H1 (cell line): ENCODE measurements around the gene CASP9. TPM values are rescaled to one million over a fixed set of nuclear protein-coding genes. Genes with fewer than 3 reads are reported as not detected.
A peak's percentile ranks its signal among the peaks of the same experiment; 100 is the strongest.

Source experiments
- CTCF ChIA-PET: fragments of 300-600 bp; sonication (Branson Sonifier 250); formaldehyde crosslinking; loops from one replicate; lab custom pipeline; 2021; ENCODE audit not compliant: partially characterized antibody; lab: Charles Lee
- POLR2A ChIA-PET: fragments of 300-600 bp; sonication (Branson Sonifier 250); formaldehyde crosslinking; loops from one replicate; lab custom pipeline; 2021; ENCODE audit warnings: inconsistent platforms; ENCODE audit not compliant: partially characterized antibody; lab: Charles Lee
- DNase-seq, 2 experiments: peaks; one replicate each; pipeline versions ENCODE4 v3.0.0 to v3.0.0-alpha.2; 2010 to 2022; ENCODE audit warnings: low spot score in 2 of 2, low read depth in 1 of 2, mixed read lengths in 1 of 2
- FAIRE-seq: peaks from 2 replicates; lab custom pipeline; 2011; peaks lifted over from hg19 to GRCh38; lab: Jason Lieb, UNC
- H2AFZ ChIP-seq: 2 replicates; pipeline ENCODE4 v1.8.1; 2012; ENCODE audit warnings: low read length, inconsistent platforms
- H2AK5ac ChIP-seq: 2 replicates; pipeline ENCODE4 v1.6.1; 2013; ENCODE audit warnings: low read depth, low read length
- H2BK120ac ChIP-seq: replicated peaks from 2 replicates; pipeline ENCODE3; 2013; ENCODE audit warnings: low read depth, low read length, inconsistent platforms
- H2BK12ac ChIP-seq: 2 replicates; pipeline ENCODE4 v1.6.1; 2013; ENCODE audit warnings: low read depth, low read length
- H2BK15ac ChIP-seq: 2 replicates; pipeline ENCODE4 v1.6.1; 2013; ENCODE audit warnings: low read length
- H2BK20ac ChIP-seq: 2 replicates; pipeline ENCODE4 v1.6.1; 2013; ENCODE audit warnings: low read length
- H2BK5ac ChIP-seq: 2 replicates; pipeline ENCODE4 v1.6.1; 2013; ENCODE audit warnings: low read depth, low read length
- H3K14ac ChIP-seq: 2 replicates; pipeline ENCODE4 v1.6.1; 2013; ENCODE audit warnings: inconsistent platforms; ENCODE audit not compliant: insufficient read length
- H3K18ac ChIP-seq: 2 replicates; pipeline ENCODE4 v1.6.1; 2013; ENCODE audit warnings: low read length; ENCODE audit errors: extremely low read depth
- H3K23ac ChIP-seq: 2 replicates; pipeline ENCODE4 v1.6.1; 2013; ENCODE audit warnings: inconsistent platforms; ENCODE audit not compliant: insufficient read length
- H3K23me2 ChIP-seq: 2 replicates; pipeline ENCODE4 v1.6.1; 2013; ENCODE audit warnings: low read depth, low read length
- H3K27ac ChIP-seq: 2 replicates; pipeline ENCODE4 v1.6.1; 2011; ENCODE audit warnings: low read depth, low read length, inconsistent platforms
- H3K27me3 ChIP-seq, 4 experiments: replicated peaks in 1 of 4; 1 replicate in 1 of 4; 2 replicates in 3 of 4; pipeline versions ENCODE4 v1.6.1 to v1.8.1; 2011 to 2013; ENCODE audit warnings: low read length in 3 of 4, mild to moderate bottlenecking in 3 of 4, inconsistent platforms in 2 of 4, mixed read lengths in 2 of 4, moderate library complexity in 1 of 4; ENCODE audit not compliant: control insufficient read depth in 3 of 4, insufficient read depth in 3 of 4; ENCODE audit errors: extremely low read depth in 1 of 4
- H3K36me3 ChIP-seq, 4 experiments: 2 replicates each; pipeline versions ENCODE4 v1.6.1 to v1.8.1; 2011 to 2013; ENCODE audit warnings: mild to moderate bottlenecking in 4 of 4, low read length in 3 of 4, moderate library complexity in 2 of 4, control low read depth in 1 of 4, inconsistent platforms in 1 of 4; ENCODE audit not compliant: insufficient read depth in 4 of 4, control insufficient read depth in 2 of 4
- H3K4ac ChIP-seq: replicated peaks from 2 replicates; pipeline ENCODE3; 2013; ENCODE audit warnings: low read length, low read depth, mixed read lengths, inconsistent platforms; ENCODE audit not compliant: insufficient read length
- H3K4me1 ChIP-seq, 4 experiments: replicated peaks in 1 of 4; 1 replicate in 1 of 4; 2 replicates in 3 of 4; pipeline versions ENCODE4 v1.6.1 to v1.8.1; 2011 to 2013; ENCODE audit warnings: low read length in 3 of 4, inconsistent platforms in 2 of 4, mixed read lengths in 1 of 4; ENCODE audit not compliant: insufficient read depth in 4 of 4, control insufficient read depth in 3 of 4
- H3K4me2 ChIP-seq, 2 experiments: 2 replicates each; pipeline versions ENCODE4 v1.6.1 to v1.8.1; 2011 to 2013; ENCODE audit warnings: low read depth in 2 of 2, low read length in 2 of 2, control low read depth in 1 of 2, inconsistent platforms in 1 of 2, mild to moderate bottlenecking in 1 of 2; ENCODE audit not compliant: insufficient read depth in 1 of 2
- H3K4me3 ChIP-seq, 4 experiments: fragments of 200-600, 300-600 bp in 1 of 4; sonication (generic), shearing (Covaris generic), sonication (Bioruptor Twin) in 1 of 4; 2 replicates each; pipeline versions ENCODE4 v1.5.1 to v1.8.1; 2011 to 2016; ENCODE audit warnings: low read length in 4 of 4, low read depth in 3 of 4, control low read depth in 2 of 4, inconsistent platforms in 2 of 4, mild to moderate bottlenecking in 2 of 4, mixed read lengths in 1 of 4, moderate library complexity in 1 of 4; ENCODE audit not compliant: insufficient read depth in 2 of 4; ENCODE audit errors: extremely low read depth in 1 of 4
- H3K56ac ChIP-seq: replicated peaks from 2 replicates; pipeline ENCODE3; 2013; ENCODE audit warnings: low read depth, mild to moderate bottlenecking, mixed read lengths, low read length, inconsistent platforms; ENCODE audit not compliant: insufficient read length
- H3K79me1 ChIP-seq: 2 replicates; pipeline ENCODE4 v1.6.1; 2013; ENCODE audit warnings: low read depth, low read length, control low read depth
- H3K79me2 ChIP-seq, 2 experiments: 2 replicates each; pipeline versions ENCODE4 v1.6.1 to v1.8.1; 2012 to 2013; ENCODE audit warnings: low read length in 2 of 2, mild to moderate bottlenecking in 2 of 2, inconsistent platforms in 1 of 2; ENCODE audit not compliant: insufficient read depth in 2 of 2, control insufficient read depth in 1 of 2
- H3K9ac ChIP-seq, 4 experiments: replicated peaks in 1 of 4; 1 replicate in 1 of 4; 2 replicates in 3 of 4; pipeline versions ENCODE4 v1.6.1 to v1.8.1; 2011 to 2013; ENCODE audit warnings: low read depth in 3 of 4, low read length in 3 of 4, control low read depth in 2 of 4, mild to moderate bottlenecking in 2 of 4, moderate library complexity in 2 of 4, inconsistent platforms in 1 of 4; ENCODE audit errors: extremely low read depth in 1 of 4
- H3K9me3 ChIP-seq, 2 experiments: 2 replicates each; pipeline versions ENCODE4 v1.6.1 to v1.8.1; 2012 to 2013; ENCODE audit warnings: mild to moderate bottlenecking in 2 of 2, moderate library complexity in 2 of 2, control low read depth in 1 of 2, inconsistent platforms in 1 of 2, low read depth in 1 of 2, low read length in 1 of 2, mixed read lengths in 1 of 2; ENCODE audit not compliant: insufficient read depth in 2 of 2
- H4K20me1 ChIP-seq, 2 experiments: replicated peaks in 1 of 2; 2 replicates each; pipeline versions ENCODE3 to v1.8.1; 2011 to 2013; ENCODE audit warnings: inconsistent platforms in 2 of 2, low read length in 2 of 2, mild to moderate bottlenecking in 1 of 2; ENCODE audit not compliant: insufficient read depth in 2 of 2, control insufficient read depth in 1 of 2
- H4K5ac ChIP-seq: 2 replicates; pipeline ENCODE4 v1.6.1; 2013; ENCODE audit warnings: low read length, low read depth, mixed read lengths, inconsistent platforms; ENCODE audit not compliant: insufficient read length
- H4K8ac ChIP-seq: 2 replicates; pipeline ENCODE4 v1.8.0; 2013; ENCODE audit warnings: mild to moderate bottlenecking, moderate library complexity, low read length, inconsistent platforms; ENCODE audit not compliant: insufficient read depth; ENCODE audit errors: extremely low read depth
- H4K91ac ChIP-seq: replicated peaks from 2 replicates; pipeline ENCODE3; 2013; ENCODE audit warnings: low read length, mixed read lengths, inconsistent platforms; ENCODE audit not compliant: insufficient read length
- CHD2 ChIP-seq: IDR thresholded peaks from 2 replicates; pipeline ENCODE4 v1.6.1; 2012; ENCODE audit warnings: low read length, improper control_type of control experiment
- GABPA ChIP-seq: IDR thresholded peaks from 2 replicates; pipeline ENCODE4 v1.6.1; 2011; ENCODE audit warnings: mild to moderate bottlenecking, low read length, moderate library complexity, borderline replicate concordance; ENCODE audit not compliant: insufficient read depth
- WGBS, 2 experiments: shearing (Covaris generic) in 1 of 2; methylation state at CpG; one replicate each; pipeline versions ENCODE4 v1.1.6 to v1.1.7; 2013 to 2015; ENCODE audit warnings: low lambda C conversion rate in 2 of 2, mixed read lengths in 2 of 2, inconsistent platforms in 1 of 2, low coverage in 1 of 2, missing lambda C conversion rate in 1 of 2; ENCODE audit not compliant: insufficient replicate concordance in 2 of 2, insufficient coverage in 1 of 2, insufficient read length in 1 of 2; ENCODE audit errors: extremely low coverage in 1 of 2, missing lambda C conversion rate in 1 of 2; 5-methylcytosine and 5-hydroxymethylcytosine counted together
- polyA plus RNA-seq, 7 experiments: library from polyadenylated mRNA; depleted of rRNA in 3 of 7; stranded (reverse) in 5 of 7; unstranded in 2 of 7; fragments of >200 nt in 5 of 7; fragments of 200-250 nt in 2 of 7; gene quantifications; 1 replicate in 5 of 7; 2 replicates in 1 of 7; 4 replicates in 1 of 7; pipeline versions ENCODE4 v1.2.1 to v1.2.3, GENCODE V29; 2011 to 2013; ENCODE audit warnings: missing spikeins in 2 of 7, mixed read lengths in 2 of 7
- total RNA-seq: library from RNA; stranded (reverse); fragmentation: NEBNext Ultra II Directional; extraction: Animal tissue kit (Norgen Biotek cat#: 25700); gene quantifications from 2 replicates; pipeline ENCODE4 v1.2.1, GENCODE V29; 2021

CASP9 gene
- total and polyA plus RNA-seq, 2 of the 8 experiments (the other 6 are each of a cell fraction or from before 2014, with no cell fraction given) = 14.8 to 36.3 TPM

DNA sequence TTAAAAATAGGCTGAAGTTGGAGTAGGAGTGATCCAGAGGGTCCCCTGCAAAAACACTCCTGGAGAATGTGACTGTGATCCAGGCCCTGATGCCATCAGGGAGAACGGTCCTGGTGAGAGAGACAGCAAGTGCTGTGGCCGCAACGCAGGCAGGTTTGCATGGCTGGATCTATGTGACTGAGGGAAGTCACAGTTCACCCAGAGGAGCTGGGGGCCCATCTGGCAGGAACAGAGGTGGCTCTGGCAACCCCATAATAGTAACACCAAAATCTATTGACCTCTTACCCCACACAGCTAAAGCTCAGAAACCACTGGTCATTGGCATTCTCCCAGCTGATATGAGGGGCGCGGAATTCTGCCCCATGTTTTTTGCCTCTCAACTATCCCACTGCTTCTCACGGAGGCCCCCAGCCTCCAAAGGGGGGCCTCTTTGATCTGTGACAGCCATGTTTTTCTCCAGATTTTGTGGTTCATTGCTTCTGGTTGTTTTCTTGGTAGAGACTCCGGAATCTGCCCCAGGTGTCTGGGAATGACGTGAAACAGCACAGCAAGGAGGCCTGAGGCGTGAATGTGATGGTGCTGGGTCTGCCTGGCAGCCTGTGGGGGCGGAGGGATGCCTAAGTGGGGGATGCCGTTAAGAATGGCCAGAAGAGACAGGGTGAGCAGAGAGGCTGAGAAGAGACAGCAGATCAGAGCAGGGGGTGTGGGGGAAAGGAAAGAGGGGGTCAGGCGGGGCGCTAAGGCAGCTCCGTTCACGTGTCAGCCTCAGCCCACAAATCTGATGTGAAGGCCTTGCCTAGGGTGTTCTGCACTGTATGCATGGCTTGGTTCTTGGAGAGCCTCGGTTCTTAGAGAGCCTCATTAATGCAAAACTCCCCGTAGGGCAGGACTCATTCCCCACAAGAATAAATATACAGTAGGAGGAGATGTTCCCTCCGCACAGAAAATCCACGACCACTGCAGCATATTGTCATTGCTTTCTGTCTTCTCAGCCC is 23.5 kb downstream of the CASP9 start:
- Histone ChIP-seq H4K20me1 (no peaks in the 10 kb centered on the region), H3K4ac (no peak overlapping the region), H3K14ac (no peak overlapping the region), H3K23ac (no peak overlapping the region), H2BK12ac (no peak overlapping the region), H4K5ac (no peak overlapping the region), H2BK120ac (no peak overlapping the region), H2BK20ac (no peak overlapping the region), H4K91ac (no peak overlapping the region), H3K79me2 (no peaks in the 10 kb centered on the region), H3K9me3 (no peaks in the 10 kb centered on the region), H3K23me2 (no peaks in the 10 kb centered on the region), H2BK15ac (no peak overlapping the region), H3K4me2 (no peak overlapping the region), H3K36me3 (peaks cover 0 to 8% (median 2%) of the 10 kb centered on the region in 4 experiments; a peak in 3 of 8 replicates), H3K4me3 (no peak overlapping the region), H3K79me1 (no peaks in the 10 kb centered on the region), H2AK5ac (no peak overlapping the region), H3K18ac (0 out of 2 replicates have a peak overlapping the region, but pooled peaks have one; percentile 7), H2BK5ac (no peak overlapping the region), H2AFZ (no peak overlapping the region), H4K8ac (no peak overlapping the region), H3K4me1 (peaks cover 0 to 4% (median 0%) of the 10 kb centered on the region in 4 experiments; a peak in 1 of 7 replicates), H3K9ac (no peak overlapping the region; a peak in 1 of 7 replicates), H3K56ac (no peak overlapping the region), H3K27me3 (no peaks in the 10 kb centered on the region), H3K27ac (no peak overlapping the region)
- POLR2A ChIA-PET = interaction anchor here (0.6 to 0.7 kb wide), 2 partner anchors 8 to 237 kb away, joined by 3 read pairs; no protein-coding TSS in a partner anchor
- 85% methylated on average over 15 of the region's 19 CpGs; no CpG with 5 or more reads in 1 of the 2 experiments for WGBS, 2 experiments
- FAIRE-seq (no peak), DNase-seq (no peak)
- CTCF ChIA-PET = interaction anchor here (0.6 to 2.3 kb wide), 18 partner anchors 8 to 852 kb away, joined by 3 to 9 read pairs (median 3); partner anchors contain the start of gene DNAJC16
- TF ChIP-seq GABPA (no peak), CHD2 (no peak)
